GM19324 (cell line): ENCODE data around the gene SHROOM3.
"Not testable (repeated sequence)": the region's sequence is repeated elsewhere in the genome, so short reads cannot be mapped to it uniquely, and the experiment has no call there.

Source experiments
- ATAC-seq: cut with Tn5 transposase; IDR thresholded peaks from one replicate; pipeline ENCODE4 v1.9.1; 2021; ENCODE audit warnings: mild to moderate bottlenecking, moderate library complexity; ENCODE audit not compliant: unreplicated experiment, low FRiP score

Gene SHROOM3

DNA sequence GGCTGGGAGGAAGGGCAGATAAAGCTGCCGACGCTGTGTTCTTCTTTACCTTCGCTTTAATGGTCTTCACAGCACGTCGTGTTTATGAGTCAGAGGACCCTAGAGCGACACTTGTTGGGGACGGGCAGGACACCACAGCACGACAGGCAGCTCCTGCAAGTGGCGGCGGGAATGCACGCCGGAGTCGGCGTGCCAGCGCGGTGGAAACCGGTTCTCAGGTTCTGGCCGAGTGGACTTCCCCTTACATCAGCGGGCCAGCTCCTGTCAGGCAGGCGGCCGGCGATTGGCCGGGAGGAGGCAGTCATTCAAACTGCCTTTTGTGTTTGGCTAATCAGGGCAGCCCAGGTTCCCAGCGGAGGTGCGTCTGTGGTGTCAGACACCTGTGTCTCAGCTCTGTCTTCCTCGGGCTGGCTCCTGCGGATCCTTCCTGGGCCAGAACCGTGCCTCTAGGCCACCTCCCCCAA, 150.9 kb downstream of the SHROOM3 start:
- no peak for ATAC-seq

GRCh38 chr4:76588274-76588673, 153.2 kb downstream of the SHROOM3 start:
- ATAC-seq: no peak

GRCh38 chr4:76589402-76589801, 154.4 kb downstream of the SHROOM3 start:
- no peak for ATAC-seq

DNA sequence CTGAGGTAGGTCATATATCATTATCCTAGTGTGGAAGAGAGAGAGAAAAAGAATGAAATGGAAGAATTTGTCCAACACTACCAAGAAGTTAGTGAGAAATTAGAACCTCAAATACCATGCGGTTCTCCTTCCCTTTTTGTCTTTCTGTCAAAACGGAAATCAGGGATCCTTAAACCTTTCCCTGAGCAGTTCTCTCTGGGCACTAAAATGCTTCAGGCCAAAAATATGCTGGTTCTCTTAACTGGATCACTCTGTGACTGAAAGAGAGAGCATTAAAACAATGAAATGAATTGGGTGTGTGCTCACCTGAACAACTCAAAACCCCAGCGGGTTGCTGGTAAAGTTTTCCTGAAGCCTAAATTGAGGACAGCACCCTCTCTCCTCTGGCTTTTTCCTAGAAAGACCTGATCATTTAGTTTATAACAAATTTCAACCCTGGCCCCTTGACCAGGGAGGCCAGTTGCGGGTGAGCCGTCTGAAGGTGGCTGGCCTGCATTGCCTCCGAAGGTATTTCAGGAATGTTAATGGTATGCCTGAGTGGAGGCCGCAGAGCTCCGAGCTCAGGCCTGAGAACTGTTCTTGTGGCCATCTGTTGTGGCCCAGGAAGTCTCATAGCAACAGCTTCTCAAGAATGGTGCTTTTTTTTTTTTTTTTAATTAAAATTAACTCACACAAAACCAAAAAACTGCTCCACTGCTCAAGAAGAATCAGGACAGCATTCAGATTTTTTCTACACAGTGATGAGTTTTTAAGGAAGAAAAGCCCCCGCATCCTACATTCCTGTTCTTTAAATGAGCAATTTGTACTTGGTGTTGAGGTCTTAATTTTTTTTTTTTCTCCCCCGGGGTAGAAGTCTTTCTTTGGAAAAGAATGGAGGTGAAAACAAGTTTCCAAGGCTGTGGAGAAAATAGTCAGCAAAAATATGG, 155.1 kb downstream of the SHROOM3 start:
- no peak for ATAC-seq

DNA sequence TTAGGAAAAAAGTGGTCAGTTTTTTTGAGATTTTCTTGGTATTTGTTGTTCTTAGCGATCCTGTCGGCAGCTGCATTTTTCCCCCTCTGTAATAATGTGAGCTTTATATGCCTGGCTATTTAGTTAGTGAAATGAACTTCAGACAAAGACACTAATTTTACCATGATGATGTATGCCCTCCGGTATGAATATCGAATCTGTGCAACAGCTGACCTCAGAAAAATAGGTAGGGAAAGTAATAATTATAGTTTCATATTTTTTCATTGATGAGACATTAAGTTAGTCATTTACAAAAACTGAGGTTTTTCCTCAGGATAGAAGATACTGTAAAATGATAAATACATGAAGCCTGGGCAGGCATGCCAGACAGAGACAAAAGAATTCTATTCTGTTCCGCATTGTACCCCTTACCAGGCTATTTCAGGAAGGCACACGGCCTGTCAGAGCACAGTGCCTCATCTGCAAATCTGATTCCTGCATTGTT, 155.8 kb downstream of the SHROOM3 start:
- no peak for ATAC-seq

GRCh38 chr4:76591992-76592391, 157.0 kb downstream of the SHROOM3 start:
- no peak for ATAC-seq

- no peak for ATAC-seq
These were observed 157.4 kb downstream of the SHROOM3 start for GRCh38 chr4:76592460-76592859.

GRCh38 chr4:76594173-76594572, 159.1 kb downstream of the SHROOM3 start:
- ATAC-seq: no peak

GRCh38 chr4:76595435-76595834, 160.4 kb downstream of the SHROOM3 start:
- ATAC-seq: no peak

GRCh38 chr4:76596713-76597112, 161.7 kb downstream of the SHROOM3 start:
- no peak for ATAC-seq

GRCh38 chr4:76597423-76597979, 162.5 kb downstream of the SHROOM3 start:
- no peak for ATAC-seq

- no peak for ATAC-seq
These were observed 165.4 kb downstream of the SHROOM3 start for GRCh38 chr4:76600447-76600846.

DNA sequence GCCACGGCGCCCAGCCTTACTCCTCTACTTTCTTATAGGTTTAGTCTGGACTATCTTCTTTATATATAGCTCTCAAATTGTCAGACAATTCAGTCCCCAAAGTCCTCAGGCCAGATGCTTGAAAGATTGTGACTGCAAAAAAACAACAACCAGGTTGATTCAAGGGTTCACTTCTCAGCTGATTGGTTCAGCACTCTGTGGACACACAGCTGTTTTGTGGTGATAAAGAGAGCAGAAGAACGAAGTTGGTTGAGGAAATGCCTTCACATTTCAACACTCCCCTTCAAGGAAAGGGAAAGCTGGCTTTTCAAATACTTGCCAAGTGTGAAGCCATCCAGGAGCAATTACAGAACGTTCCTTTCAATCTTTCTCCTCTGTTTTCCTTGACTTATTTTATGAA, 166.8 kb downstream of the SHROOM3 start:
- ATAC-seq: no peak

DNA sequence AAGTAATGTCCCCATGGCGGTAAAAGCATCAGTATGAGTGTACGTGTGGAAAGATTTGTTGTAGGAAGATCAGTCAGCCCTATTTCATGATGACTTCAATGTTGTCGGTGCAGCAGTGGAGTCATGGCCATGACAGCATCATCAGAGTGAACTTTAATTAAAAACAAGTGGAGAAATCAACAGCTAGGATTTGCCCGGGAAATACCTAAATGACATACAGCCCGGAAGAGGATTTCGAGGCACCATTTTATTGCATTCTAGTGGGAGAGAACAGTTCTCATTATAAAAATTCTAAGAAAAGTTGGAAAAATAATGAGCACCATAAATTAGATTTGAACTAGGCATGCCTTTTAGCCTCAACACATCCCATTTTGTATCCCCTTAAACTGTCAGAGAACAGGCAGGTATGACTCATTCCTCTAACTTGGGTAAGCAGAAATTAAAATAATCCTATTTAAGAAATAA, 170.1 kb downstream of the SHROOM3 start:
- no peak for ATAC-seq

DNA sequence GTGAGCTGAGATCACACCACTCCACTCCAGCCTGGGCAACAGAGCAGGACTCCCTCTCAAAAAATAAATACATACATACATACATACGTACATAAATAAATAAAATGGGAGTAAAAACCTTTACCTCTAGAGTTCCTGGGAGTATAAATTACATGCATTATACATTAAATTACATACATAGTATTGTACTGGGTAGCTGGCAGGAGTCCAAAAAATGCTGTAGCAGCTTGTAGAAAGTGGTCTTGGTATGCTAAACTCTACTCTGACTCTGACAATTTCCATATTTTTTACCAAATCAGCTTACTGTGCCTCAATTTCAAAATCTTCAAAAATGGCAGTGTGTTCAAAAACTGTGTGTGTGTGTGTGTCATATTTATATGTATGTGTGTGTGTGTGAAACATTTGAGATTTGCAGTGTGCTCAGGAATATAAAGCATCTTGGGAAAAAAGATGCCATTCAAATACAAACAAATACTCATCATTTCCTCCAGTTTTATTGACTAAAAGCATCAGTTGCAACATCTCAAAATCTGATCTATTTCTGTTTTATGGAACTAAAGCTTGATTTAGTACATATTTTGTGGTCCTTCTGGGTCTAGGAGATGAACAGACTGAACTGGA, 171.7 kb downstream of the SHROOM3 start:
- no peak for ATAC-seq

DNA sequence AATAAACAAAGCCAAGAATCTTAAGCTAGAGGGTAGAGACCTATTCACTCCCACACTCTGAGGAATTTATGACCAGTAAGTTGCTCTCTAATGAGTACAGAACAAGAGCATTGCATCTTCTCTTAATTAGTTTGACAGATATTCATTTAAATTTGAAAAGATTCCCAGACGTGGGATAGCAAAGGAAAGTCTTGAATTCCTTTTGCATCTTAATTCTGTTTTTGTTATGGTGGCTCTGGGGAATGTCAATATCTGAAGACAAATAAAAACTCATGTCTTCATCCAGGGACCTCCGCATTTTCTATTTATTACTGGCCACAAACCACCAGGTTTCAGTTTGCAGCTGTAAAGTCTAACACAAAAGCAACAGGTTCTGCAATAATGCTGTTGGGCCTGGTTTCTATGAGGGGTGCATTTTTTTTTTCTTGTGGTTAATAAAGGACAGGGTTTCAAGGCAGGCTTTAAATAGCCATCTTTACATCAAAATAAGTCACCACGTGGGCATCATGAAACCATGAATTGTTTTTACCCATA, 172.3 kb downstream of the SHROOM3 start:
- peak; percentile 87 for ATAC-seq

DNA sequence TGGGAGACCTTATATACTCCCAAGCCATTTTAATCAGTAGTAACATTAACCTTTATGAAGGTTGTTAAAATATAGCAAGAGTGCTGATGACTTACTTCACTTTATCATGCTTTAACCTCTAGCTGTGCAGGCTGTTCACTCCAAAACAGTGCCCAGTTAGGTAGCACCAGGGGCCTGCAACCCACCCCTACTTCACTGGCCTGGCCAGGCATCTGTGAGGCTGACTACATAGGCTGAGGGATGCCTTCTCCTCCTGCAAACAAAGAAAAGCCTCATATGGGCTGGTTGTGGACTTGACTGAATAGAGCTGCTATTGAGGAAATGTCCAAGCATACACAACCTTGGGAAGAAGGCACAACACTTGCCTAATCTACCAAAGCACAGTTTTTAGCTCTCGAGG, 172.8 kb downstream of the SHROOM3 start:
- ATAC-seq: peak; percentile 33

DNA sequence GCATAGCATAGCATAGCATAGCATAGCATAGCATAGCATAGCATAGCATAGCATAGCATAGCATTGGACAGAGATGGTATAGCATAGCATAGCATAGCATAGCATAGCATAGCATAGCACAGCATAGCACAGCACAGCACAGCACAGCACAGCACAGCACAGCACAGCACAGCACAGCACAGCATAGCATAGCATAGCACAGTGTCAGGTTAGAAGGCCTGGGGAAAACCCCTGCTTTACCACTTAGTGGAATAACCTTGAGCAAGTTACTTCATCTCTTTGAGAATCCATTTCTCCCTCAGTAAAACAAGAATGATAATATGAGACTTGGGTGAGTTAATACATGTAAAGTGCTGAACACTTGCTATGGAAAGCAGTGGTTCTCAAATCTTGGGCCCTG, 173.5 kb downstream of the SHROOM3 start:
- ATAC-seq: not testable (repeated sequence)

GRCh38 chr4:76610751-76611547, 175.9 kb downstream of the SHROOM3 start:
- no peak for ATAC-seq

- ATAC-seq: no peak
These were observed 176.7 kb downstream of the SHROOM3 start for GRCh38 chr4:76611616-76612207.
